GM23338 (cell line): ENCODE data around the gene NDST1.

Source experiments
- CREB1 ChIP-seq: fragments of 250-450 bp; sonication (Bioruptor Pico); IDR thresholded peaks from 2 replicates; pipeline ENCODE4 v1.5.0; 2020; ENCODE audit warnings: low read depth, mild to moderate bottlenecking, moderate library complexity
- CTCF ChIP-seq, 2 experiments: fragments of 200-600 bp in 1 of 2; sonication (generic) in 1 of 2; conservative IDR thresholded peaks; 2 replicates each; pipeline versions ENCODE4 v1.5.1 to v1.6.1; 2016 to 2017; ENCODE audit warnings: antibody characterized with exemption in 2 of 2, low read depth in 2 of 2, mild to moderate bottlenecking in 2 of 2, moderate library complexity in 1 of 2
- EZH2 ChIP-seq: fragments of 200-600 bp; sonication (generic); IDR thresholded peaks from one replicate; pipeline ENCODE4 v1.8.0; 2017; ENCODE audit warnings: antibody characterized with exemption, mild to moderate bottlenecking, low read depth; ENCODE audit not compliant: unreplicated experiment
- EZH2phosphoT487 ChIP-seq: fragments of 200-600 bp; sonication (generic); IDR thresholded peaks from one replicate; pipeline ENCODE4 v1.8.1; 2018; ENCODE audit warnings: antibody characterized with exemption; ENCODE audit not compliant: unreplicated experiment
- JUNB ChIP-seq: IDR thresholded peaks from one replicate; pipeline ENCODE4 v1.6.1; 2016; ENCODE audit warnings: antibody characterized with exemption; ENCODE audit not compliant: unreplicated experiment
- NANOG ChIP-seq: IDR thresholded peaks from 2 replicates; pipeline ENCODE4 v1.6.1; 2016; ENCODE audit warnings: antibody characterized with exemption, borderline replicate concordance
- POLR2AphosphoS5 ChIP-seq: IDR thresholded peaks from 2 replicates; pipeline ENCODE4 v1.6.1; 2016; ENCODE audit warnings: antibody characterized with exemption, low read depth
- REST ChIP-seq: IDR thresholded peaks from one replicate; pipeline ENCODE4 v1.6.1; 2018; ENCODE audit warnings: antibody characterized with exemption; ENCODE audit not compliant: unreplicated experiment
- STAT1 ChIP-seq: IDR thresholded peaks from one replicate; pipeline ENCODE4 v1.6.1; 2016; ENCODE audit warnings: antibody characterized with exemption; ENCODE audit not compliant: unreplicated experiment
- ZNF331 ChIP-seq: fragments of 250-450 bp; sonication (Bioruptor Pico); IDR thresholded peaks from 2 replicates; pipeline ENCODE4 v1.5.0; 2020; ENCODE audit warnings: low read depth, mild to moderate bottlenecking, moderate library complexity
- TF ChIP-seq, protein P1 (sequence below): IDR thresholded peaks from 2 replicates; pipeline ENCODE4 v1.6.1; 2016; ENCODE audit warnings: antibody characterized with exemption

GRCh38 chr5:150559088-150559487, 51.2 kb downstream of the NDST1 start:
- no peak for TF ChIP-seq CTCF (conservative IDR thresholded peaks at IDR 0.05; ENCODE audit: low read depth in 2 of 2)
- no peak for TF ChIP-seq JUNB
- TF ChIP-seq EZH2phosphoT487 = no peak
- TF ChIP-seq POLR2AphosphoS5 = no peak
- TF ChIP-seq EZH2 = no peak
- TF ChIP-seq REST = no peak
- TF ChIP-seq CREB1 (CRISPR knock-in tag) = no peak
- TF ChIP-seq, protein P1, sequence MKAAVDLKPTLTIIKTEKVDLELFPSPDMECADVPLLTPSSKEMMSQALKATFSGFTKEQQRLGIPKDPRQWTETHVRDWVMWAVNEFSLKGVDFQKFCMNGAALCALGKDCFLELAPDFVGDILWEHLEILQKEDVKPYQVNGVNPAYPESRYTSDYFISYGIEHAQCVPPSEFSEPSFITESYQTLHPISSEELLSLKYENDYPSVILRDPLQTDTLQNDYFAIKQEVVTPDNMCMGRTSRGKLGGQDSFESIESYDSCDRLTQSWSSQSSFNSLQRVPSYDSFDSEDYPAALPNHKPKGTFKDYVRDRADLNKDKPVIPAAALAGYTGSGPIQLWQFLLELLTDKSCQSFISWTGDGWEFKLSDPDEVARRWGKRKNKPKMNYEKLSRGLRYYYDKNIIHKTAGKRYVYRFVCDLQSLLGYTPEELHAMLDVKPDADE = no peak
- no peak for TF ChIP-seq ZNF331 (CRISPR knock-in tag)
- TF ChIP-seq STAT1 = no peak
- no peak for TF ChIP-seq NANOG
